22Rv1 (cell line): Measurements from ENCODE around the gene PTK6.

Experiments used
- CTCF ChIP-seq: fragments of 450-650 bp; IDR thresholded peaks from 2 replicates; pipeline ENCODE4 v1.5.1; 2017; ENCODE audit warnings: mild to moderate bottlenecking
- ZFX ChIP-seq: fragments of 450-650 bp; IDR thresholded peaks from 2 replicates; pipeline ENCODE4 v1.6.1; 2017; ENCODE audit warnings: antibody characterized with exemption, borderline replicate concordance

GRCh38 chr20:63573647-63574131 lies 36.5 kb upstream of the PTK6 start:
- TF ChIP-seq CTCF, result no peak
- TF ChIP-seq ZFX, result no peak
